HT-29 (cell line): ENCODE data around the gene RNF130. TPM values are rescaled to one million over a fixed set of nuclear protein-coding genes. Genes with fewer than 3 reads are reported as not detected.
"Not testable (repeated sequence)": the region's sequence is repeated elsewhere in the genome, so short reads cannot be mapped to it uniquely, and the experiment has no call there.

Source experiments
- DNase-seq: peaks from one replicate; pipeline ENCODE4 v3.0.0-alpha.2; 2015; ENCODE audit warnings: low spot score
- total RNA-seq: library from RNA; depleted of rRNA; stranded (reverse); fragments of >200 nt; shearing (Covaris generic); gene quantifications from 2 replicates; pipeline ENCODE4 v1.2.3, GENCODE V29; 2014

Gene RNF130
- total RNA-seq, 1 experiment from 2014 or later = 14.9 TPM

DNA sequence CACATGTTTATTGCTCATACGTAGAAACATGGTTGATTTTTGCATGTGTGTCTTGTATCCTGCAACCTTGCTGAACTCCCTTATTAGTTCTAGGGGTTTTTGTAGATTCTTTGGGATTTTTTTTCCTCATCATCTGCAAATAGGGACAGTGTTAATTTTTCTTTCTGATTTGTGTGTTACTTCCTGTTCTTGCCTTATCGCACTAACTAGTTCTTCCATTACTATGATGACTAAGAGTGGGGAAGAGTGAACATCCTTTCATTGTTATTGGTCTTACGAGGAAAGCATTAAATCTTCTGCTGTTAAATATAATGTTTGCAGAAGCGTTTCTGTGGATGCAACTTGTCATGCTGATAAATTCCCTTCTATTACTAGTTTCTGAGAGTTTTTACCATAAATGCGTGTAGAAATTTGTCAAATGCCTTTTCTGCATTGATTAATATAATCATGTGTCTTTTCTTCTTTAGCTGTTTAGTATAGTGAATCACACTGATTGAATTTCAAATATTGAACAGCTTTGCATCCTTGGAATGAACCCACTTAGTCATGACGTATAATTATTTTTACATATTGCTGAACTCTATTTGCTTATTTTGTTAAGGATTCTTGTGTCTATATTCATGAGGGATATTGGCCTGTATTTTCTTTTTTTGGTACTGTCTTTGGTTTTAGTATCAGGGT is 32.1 kb upstream of the RNF130 start:
- DNase-seq = no peak

DNA sequence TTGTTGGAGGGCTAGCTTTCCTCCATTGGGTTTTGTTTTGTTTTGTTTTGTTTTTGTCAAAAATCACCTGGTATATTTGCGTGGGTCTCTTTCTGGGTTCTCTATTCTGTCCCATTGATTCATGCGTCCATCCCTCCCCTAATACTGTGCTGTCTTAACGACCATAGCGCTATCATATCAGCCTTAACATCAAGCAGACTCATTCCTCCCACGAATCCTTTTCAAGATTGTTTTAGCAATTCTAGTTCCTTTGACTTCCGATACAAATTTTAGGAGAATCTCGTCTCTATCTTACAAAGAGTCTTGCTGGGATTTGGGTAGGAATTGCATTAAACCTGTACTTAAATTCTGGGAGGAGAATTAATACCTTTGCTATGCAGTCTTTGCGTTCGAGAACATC is 31.1 kb upstream of the RNF130 start:
- DNase-seq = no peak

DNA sequence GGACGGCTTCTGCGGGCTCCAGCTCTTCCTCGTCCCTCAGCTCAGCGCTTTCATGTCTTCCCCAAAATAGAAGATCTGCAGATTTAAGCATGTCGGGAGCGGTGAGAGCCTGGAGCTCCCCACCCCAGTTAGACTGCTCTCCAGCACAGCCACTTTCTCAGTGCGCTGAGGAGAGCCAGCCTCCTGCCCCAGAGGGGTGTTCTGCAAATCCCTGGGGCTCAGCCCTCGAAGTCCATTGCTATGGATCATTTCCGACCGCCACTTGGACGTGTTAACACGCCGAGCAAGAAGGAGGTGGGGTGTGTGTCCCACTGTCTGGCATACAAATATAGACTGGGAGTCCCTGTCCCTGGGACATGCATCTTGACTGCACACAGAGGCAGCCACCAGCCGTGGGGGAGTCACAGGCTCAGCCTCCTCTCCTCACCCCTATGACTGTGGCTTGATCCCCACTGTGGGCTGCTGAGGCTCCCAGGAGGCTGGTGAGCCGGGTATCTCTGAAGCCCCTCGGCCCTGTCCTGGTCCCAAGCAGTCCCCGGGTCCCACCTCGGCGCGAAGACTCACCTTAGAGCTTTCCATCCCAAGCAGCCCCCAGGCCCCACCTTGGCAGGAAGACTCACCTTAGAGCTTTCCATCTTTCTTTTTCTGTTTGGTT is 30.0 kb upstream of the RNF130 start:
- no peak for DNase-seq

DNA sequence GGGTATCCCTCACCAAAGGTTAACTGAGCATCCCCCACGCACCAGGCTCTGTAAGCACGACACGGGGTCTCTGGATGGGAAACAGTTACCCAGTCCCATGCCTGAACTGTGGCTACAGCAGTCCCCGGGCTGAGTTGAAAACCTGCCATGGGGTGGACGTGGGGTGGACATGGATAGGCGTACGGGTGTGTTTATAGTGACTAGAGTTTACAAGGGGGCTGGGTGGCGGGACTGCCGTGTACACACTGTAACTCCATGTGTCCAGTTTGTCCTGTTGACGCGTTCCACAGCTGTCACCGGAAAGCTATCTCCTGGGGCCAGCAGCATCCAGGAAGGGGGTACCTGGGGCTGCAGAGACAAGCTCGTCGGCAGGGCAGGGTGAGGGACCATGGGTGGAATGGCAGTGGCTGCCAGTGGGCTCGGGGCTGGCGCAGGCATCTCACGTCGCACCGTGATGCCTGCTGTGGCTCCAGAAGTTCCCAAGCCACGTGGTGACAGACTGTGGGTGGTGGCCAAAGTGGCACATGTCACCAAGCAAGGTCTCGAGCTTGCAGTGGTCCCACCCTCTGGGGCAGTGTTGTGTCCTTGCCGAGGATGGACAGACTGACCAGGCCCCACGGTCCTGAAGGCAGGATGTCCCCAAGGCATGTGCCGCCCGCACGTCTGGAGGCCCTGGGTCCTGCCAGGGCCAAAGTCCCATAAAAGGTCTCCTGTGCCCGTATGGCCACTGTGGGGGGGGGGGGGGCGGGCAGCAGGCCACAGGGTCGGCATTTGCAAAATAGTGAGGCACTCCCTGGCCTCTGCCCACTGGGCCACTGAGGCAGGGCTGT is 29.3 kb upstream of the RNF130 start:
- DNase-seq = no peak

DNA sequence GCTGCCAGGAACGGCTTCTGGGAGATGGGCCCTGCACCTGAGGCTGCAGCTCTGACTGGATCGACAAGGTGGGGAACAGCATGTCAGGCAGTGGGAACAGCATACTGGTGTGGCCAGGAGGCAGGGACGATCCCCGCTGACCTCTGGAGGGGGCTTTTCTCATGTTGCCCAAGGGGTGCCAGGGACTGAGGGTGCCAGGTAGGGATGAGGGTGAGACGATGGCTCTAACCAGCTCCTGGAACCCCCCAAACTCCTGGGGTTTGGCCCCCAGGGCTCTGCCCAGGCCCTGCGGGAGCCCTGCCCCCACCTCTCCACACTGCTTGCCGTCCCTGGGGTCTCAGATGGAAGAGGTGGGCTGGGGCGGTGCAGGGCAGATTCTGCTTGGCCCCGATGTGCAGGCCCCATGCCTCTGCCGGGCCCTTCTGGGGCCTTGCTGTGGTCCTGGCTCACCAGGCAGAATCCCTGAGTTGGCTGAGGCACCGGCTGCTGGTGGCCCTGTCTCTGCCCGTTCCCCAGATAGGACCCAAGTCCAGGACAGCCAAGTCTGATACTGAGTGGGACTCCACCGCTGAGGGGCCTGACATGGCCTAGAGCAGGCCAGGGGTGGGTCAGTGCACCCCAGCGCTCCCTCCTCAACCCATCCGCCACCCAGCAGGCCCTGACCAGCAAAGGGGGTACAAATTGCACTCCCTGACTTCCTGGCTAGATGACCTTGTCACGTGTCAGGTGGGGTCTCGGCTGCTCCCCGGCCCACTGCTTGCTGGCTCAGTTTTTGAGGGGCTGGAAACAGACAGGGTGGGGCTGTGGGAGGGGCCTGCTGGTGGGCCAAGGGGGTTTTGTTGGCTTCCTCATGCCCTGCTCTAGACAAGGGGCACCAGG is 28.4 kb upstream of the RNF130 start:
- no peak for DNase-seq

DNA sequence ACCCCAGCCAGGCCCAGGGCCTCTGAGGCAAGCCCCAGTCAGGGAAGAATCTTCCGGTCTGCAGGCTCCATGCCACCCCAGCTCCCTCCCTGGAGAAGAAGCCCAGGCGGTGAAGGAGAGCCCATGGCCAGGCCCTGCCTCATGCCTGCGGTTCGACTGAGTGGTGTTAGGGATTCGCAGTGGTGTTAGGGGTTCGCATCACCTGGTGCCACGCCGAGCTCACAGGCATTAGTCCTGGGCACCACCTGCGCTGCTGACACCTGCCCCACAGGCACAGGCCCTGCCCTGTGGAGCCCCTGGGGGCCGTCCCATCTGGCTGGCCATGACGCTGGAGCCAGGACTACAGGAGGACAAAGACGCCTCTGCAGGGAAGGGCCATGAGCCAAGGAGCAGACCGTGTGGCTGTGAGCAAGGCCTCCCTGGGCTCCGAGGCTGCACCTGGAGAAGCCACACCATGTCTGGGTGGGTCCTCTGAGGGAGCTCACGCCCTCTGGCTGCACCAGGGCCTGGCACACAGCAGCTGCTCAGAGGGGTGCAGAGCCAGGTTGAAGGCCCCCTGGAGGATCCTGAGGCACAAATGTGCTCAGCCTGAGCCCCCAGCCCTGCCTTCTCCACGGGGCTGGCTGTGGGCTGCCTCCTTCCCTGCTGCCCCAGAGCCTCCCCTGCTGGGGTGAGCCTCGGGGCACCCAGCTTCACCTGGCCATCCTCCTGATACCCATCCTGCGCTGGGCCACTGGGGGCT is 27.6 kb upstream of the RNF130 start:
- no peak for DNase-seq

DNA sequence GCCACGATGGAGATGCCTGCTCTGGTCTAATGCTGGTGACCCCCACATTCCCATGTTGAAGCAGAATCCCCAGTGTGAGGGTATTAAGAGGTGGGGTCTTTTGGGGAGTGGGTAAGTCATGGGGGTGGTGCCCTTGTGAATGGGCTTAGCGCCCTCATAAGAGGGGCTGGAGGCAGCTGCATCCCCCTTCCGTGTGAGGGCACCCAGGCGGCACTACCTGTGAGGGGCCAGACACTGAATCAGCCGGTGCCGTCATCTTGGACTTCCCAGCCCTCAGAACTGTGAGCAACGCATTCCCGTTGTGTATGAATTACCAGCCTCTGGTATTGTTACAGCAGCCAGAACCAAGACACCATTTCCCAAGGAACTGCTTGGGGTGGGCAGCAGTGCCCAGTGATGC is 27.0 kb upstream of the RNF130 start:
- no peak for DNase-seq

DNA sequence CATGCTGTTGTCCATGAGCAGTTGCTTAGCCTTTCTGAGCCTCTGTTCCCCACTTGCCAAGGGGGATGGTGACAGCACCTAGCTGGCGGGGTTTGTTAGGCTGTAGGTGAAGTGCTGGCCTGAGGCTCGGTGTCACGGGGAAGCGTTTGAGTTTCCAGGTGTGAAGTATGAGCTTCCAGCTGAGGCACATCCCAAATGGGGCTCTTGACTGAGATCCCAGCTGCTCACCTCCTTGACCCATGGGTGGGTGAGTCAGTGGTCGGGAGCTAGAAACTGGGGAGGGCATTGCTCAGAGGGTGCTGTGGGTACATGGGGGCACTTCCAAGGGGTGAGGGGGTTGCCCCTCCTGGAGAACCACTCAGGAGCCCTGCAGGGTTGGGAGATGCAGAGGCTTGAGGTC is 26.4 kb upstream of the RNF130 start:
- DNase-seq = no peak

DNA sequence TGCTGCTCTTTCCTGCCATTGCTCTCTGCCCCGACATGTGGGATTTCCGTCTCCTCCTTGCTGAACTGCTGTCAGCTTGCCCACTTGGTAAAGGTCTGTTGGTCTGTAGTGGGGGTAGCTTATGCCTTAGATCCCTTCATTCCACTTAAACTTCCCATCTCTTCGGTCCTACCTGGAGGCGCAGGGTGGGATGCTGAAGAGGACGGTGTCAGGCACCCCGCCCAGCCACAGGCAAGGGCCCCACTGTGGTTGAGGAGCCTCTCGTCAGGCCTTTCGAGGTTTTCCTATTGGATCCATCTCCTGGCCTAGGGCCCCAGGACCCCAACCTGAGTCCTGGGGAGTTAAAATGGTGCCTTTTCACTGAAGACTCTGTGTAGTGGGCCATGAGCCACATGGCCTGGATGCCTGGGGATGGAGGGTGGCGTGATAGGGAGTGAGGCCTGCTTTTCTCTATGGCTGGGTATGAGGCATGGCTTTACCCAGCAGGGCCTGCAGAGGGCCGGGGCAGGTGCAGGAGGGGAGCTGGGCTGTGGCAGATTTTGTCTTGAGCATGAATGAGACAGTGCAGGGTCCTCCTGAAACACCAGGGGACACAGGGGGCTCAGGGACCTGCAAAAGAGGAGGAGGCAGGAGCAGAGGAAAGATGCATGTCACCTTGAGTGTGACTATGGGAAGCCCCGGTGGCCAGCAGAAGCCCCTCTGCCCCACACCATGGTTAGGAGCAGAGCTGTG is 25.8 kb upstream of the RNF130 start:
- DNase-seq = no peak

DNA sequence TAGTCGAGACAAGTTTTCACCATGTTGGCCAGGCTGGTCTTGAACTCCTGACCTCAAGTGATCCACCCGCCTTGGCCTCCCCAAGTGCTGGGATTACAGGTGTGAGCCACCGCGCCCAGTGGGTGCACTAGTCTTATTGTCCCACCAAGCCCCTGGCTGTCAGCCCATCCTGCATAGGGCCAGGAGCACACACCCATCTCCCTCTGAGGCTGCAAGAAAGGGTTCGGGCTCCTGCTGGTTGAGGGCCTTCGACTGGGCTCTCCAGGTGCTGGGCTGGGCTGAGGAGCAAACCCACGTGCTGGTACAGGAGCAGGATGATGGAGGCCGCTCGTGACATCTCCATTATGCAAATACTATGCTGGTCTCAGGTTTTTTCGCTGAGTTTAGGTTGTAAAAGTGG is 25.1 kb upstream of the RNF130 start:
- no peak for DNase-seq

DNA sequence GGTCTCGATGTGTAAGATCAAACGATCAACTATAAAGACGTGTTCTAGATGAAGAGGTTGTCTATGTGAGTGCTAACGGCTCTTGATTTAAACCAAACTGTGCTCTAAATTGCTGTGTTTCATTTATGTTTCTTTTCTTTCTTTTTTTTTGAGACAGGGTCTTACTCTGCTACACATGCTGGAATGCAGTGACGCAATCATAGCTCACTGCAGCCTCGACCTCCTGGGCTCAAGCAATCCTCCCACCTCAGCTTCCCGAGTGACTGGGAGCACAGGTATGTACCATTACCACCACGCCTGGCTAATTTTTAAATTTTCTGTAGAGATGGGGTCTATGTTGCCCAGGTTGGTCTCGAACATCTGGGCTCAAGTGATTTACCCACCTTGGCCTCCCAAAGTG is 24.0 kb upstream of the RNF130 start:
- DNase-seq = no peak

DNA sequence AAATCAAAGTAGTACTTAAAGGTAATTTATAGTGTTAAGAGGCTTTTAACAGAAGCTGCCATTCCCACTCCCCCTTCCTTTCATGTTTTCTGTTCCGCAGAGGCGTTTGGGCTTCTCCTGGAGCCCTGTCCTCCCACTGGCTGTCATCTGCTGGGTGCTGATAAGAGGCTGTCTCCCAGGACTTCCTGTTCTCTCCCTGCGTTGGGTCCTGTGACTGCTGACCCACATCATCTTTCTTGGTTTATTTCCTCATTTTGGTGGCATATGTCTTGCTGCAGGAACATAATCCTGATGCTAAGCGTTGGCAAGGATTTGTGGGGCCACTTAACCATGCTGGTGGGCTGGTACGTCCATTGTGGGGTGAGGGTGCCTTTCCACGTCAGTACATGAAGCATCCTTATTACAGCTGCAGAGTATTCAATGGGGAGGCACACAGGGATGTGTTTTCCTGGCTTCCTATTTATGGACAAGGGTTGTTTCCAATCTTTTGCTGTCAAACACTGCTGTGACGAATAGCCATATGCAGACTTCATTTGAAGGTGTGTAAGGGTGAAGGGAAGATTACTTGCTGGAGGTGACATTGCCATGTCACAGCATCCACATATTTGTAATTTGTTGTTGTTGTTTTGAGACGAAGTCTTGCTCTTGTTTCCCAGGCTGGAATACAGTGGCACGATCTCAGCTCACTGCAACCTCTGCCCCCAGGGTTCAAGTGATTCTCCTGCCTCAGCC is 22.3 kb upstream of the RNF130 start:
- no peak for DNase-seq

DNA sequence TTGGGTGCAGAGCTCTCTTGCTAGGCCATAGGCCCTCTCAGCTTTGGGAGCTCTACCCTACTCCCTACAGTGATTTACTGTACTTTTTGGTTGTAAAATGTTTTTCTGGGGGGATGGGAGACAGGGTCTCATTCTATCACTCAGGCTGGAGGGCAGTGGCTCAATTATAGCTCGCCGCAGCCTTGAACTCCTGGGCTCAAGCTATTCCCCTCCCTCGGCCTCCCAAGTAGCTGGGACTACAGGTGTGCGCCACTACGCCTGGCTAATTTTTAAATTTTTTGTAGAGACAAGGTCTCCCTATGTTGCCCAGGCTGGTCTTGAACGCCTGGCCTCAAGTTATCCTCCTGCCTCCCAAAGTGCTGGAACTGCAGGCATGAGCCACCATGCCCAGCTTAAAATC is 21.7 kb upstream of the RNF130 start:
- DNase-seq = no peak

DNA sequence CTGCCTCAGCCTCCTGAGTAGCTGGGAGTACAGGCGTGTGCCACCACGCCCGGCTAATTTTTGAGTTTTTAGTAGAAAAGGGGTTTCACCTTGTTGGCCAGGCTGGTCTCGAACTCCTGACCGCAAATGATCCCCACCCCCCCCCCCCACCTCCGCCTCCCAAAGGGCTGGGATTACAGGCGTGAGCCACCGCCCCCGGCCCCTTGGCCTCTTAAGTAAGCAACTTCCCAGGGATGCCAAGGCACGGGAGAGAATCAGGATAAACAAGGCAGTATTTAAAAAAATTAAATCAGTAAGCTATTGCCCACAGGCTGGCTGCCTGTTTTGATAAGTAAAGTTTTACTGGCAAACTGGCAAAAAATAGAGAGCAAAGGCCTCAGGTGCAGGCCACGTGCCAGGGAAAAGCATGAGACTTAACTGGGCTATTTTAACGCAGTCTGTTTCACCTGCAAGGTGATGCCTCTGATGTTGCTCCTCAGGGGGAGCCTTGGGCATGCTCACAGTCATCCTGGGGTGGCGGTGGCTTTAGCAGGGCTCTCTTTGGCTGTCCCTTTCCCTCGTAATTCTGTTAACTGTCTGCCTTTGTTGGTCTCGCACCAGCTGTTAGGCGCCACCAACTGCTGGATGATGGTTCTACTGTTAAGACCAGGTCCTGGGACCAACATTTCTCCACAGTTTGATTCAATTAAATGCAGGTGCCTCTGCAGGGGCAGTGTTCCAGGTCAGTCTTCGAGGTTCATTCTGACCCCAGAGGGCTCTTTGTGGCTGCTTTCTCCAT is 19.4 kb upstream of the RNF130 start:
- peak; percentile 66 for DNase-seq

DNA sequence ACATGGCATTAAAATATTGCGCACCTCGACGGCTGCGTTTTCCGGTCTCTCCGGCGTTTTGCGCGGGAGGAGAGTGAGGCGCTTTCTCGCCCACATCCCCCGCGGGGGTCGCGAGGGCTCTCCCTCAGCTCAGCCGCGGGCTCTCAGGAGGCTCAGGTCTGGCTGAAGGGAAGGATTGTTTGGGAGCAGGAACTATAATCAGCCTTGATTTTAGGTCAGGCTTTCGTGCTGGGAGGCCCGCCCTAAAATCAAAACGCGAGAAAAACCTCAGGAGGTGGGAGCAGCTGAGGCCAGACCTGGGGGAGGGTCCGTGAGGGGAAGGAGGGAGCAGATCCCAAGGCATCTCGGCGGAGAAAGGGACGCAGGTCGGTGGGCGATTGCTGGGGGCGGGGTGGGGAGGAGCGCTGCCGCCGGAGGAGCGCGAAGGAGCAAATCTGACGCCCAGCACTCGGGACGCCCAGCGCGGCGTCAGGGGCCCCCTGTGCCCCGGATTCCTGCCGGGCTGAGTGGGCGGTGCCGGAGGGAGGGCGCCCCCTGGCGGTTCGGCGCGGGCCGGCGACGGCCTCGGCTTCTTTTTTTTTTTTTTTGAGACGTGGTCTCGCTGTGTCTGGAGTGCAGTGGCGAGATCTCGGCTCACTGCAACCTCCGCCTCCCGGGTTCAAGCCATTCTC is 18.7 kb upstream of the RNF130 start:
- DNase-seq = peak; percentile 54

DNA sequence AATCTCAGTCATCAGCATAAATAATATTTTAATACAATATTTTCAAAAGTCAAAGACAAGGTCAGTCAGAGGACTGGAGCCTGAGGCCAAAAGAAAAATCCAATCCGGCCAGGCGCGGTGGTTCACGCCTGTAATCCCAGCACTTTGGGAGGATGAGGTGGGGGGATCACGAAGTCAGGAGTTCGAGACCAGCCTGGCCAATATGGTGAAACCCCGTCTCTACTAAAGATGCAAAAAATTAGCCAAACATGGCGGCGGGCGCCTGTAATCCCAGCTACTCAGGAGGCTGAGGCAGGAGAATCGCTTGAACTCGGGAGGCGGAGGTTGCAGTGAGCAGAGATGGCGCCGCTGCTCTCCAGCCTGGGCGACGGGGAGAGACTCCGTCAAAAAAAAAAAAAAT is 18.1 kb upstream of the RNF130 start:
- not testable (repeated sequence) for DNase-seq

DNA sequence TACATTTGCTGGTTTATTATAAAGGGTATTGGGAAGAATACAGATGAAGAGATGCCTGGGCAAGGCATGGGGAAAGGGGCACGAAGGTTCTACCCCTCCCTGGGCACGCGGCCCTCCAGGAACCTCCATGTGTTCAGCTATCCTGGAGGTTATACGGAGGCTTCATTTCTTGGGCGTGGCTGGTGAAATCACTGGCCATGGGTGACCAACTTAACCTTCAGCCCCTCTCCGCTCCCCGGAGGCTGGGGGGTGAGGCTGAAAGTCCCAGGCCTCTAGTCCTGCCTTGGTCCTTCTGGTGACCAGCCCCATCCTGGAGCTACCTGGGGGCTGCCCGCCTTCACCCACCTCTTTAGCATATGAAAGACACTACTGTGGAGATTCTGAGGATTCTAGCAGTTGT is 17.0 kb upstream of the RNF130 start:
- DNase-seq = no peak

DNA sequence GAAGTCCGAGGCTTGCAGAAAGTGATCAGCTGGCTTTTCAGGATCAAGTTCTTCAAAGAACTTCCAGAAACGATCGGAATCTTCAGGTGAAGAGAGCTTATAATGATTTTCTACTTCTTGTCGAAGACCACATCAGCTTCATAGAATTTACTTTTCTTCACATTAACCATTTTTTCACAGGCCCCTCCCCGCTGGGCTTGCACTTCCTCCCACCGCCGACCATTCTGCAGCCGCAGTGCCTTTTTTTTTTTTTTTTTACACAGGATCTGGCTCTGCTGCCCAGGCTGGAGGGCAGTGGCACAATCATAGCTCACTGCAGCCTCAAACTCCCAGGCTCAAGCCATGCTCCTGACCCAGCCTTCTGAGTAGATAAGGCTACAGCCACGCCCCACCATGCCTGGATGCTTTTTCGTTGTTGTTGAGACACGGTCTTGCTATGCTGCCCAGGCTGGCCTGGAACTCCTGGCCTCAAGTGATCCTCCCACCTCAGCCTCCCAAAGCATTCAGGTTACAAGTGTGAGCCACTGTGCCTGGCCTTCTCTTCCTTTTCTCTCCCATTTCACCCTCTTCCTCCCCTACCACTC is 15.3 kb upstream of the RNF130 start:
- DNase-seq = no peak
